Skin of body (tissue), 2 donors: ENCODE measurements around the gene DDN. TPM values are rescaled to one million over a fixed set of nuclear protein-coding genes. Genes with fewer than 3 reads are reported as not detected.

Source experiments
- DNase-seq: peaks from one replicate; lab custom pipeline; 2025; lab: John Stamatoyannopoulos, UW
- total RNA-seq: library from RNA; depleted of rRNA; stranded (reverse); fragments of >200 nt; gene quantifications from one replicate; pipeline ENCODE4 v1.2.3, GENCODE V29; 2014

Gene DDN
- 0.69 TPM for total RNA-seq

DNA sequence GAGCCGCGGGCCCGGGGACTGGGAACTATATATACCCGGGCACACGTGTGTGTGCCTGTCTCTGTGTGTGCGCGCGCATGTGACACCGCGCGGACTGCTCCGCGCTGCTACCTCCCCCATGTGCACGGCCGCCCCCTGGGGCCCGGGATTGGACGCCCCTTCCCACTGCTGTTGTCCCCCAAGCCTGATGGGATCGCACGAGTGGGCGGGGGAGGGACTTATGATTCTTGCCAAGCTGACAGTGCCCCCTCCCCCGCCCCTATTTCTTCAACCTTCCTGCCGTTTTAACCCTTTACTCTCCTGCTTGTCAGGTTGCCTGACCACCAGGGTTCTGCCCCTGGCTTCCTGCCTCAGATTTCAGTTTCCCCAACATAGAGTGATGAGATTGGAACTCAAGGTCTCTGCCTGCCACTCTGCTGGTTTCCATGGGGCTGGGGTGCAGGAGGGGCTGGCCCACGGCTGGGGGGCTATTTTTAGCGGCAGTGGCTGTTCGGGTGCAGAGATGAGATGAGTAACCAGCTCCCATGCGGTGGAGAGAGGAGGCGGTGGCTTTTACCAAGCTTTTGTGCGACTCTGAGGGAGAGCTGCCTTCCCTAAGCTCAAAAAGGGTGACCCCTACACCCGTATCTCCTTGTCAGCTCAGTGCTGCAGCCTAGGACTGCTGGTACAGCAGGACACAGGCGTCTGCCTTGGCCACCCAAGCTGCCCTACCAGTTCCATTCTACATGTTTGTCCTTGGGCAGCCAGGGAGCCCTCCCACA is at the start of gene DDN:
Gene DDN (minus strand): TSS at position 5 of the 761 bp plus-strand sequence. CDS start 88 bp downstream, outside the sequence.
- no peak for DNase-seq

DNA sequence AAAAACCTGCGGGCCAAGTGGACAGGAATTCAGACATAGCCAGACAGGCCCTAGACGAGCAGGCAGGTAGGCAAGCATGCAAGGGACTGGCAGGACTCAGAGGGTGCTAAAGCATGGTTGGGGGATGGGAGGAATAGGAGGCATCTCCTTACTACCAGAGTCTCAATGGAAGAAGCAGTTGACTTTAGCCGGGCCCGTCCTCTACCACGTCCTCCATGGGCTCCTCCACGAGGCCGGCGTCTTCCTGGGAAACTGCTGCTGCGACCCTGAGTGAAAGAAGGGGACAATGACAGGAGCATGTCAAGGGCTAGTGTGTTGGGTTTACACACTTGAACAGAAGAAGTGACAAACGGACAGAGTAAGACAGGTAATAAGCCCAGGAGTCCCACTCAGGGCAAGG is 49.8 kb upstream of the DDN start:
- DNase-seq: no peak

DNA sequence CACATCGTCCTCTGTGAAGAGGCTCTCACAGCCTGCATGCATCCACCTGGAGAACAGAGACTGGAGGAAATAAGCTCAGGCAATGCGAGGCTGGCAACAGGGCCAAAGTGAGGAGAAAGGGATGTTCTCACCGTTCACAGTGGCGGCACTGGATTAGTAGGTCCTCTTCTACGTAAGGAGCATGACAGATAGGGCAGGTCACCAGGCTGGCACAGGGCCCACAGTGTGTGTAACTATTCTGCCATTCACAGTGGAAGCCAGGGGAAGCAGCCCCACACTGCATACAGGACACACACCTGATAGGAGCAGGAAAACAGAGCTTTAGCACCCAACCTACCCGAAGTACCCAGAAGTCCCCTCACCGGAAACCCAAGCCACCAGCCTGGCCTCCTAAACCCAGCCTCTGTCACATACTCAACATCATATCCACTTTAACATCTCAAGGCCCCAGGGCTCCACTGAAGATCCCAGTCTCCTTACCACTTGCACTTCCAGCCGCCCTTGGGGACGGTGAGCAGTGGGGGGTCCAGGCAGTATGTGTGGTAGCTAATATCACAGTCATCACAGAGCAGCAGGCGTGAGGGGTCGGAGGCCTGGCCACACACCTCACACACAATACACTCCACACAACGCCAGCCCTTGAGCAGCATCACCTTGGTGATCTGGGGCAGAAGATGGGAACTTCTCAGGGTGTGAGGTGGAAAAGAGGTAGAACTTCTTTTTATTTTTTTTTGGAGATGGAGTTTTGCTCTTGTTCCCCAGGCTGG is 47.1 kb upstream of the DDN start:
- no peak for DNase-seq

GRCh38 chr12:49044660-49045059 is 45.5 kb upstream of the DDN start:
- DNase-seq: no peak

GRCh38 chr12:49043856-49044258 is 44.7 kb upstream of the DDN start:
- no peak for DNase-seq

GRCh38 chr12:49043241-49043640 is 44.1 kb upstream of the DDN start:
- no peak for DNase-seq

- no peak for DNase-seq
Observed at GRCh38 chr12:49041881-49042484, 42.8 kb upstream of the DDN start.

DNA sequence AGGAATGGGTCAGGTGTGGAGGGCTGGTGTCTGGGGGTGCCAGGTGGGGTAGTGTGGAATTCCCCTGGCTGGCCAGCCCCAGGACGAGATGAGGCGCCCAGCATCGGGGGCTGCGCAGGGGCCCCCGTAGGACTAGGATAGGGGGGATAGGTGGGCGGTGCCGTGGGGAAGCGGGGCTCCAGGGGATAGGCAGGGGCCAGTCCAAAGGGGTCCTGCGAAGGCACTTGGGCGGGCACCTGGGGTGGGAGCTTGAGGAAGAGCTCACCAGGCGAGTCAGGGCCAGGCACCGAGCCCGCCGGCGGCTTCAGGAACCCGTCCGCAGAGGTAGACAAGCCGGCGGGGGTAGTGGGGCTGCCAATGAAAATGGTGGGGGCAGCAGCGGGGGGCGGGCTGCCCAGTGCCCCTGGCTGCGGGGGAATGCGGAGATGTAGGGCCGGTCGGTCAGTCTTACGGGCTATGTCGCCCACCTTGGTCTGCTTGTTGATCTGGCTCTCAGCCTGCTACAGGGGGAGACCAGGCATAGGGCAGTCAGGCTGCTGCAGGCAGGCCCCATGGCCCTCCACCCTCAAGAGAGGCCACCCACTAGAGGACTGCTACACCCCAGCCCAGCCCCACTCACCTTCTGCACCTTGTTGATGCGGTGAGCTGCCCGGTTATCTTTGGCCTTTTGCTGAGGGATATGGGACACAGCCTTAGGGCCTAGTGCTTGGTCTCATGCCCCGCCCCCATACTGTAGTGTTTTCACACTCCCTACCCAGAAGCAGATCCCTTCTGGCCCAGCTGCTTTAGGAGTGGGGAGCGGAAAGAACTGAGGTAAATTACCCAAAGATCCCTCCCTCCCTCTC is 42.1 kb upstream of the DDN start:
- DNase-seq: no peak

DNA sequence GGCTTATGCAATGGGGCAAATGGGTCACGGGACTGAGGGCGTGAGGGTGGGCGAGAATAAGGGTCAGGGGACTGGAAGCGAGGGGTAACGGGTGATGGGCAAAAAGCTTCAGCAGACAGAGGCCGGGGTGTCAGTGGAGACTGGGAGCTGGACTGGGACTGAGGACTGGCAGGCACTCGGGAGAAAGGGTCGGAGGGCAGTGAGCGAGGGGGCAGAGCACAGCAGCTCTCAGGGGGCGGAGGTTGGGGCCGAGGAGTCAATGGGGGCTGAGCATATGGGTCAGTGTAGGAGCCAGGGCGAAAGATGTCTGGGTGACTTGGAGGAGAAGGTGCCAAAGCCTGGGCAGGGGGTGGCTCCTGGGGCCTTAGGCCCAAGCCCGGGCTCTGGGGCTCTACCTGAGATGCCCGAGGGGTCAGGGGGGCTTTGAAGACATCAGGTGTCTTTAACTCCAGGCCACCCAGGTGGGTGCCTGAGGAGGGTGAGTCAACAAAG is 41.2 kb upstream of the DDN start:
- DNase-seq: no peak

DNA sequence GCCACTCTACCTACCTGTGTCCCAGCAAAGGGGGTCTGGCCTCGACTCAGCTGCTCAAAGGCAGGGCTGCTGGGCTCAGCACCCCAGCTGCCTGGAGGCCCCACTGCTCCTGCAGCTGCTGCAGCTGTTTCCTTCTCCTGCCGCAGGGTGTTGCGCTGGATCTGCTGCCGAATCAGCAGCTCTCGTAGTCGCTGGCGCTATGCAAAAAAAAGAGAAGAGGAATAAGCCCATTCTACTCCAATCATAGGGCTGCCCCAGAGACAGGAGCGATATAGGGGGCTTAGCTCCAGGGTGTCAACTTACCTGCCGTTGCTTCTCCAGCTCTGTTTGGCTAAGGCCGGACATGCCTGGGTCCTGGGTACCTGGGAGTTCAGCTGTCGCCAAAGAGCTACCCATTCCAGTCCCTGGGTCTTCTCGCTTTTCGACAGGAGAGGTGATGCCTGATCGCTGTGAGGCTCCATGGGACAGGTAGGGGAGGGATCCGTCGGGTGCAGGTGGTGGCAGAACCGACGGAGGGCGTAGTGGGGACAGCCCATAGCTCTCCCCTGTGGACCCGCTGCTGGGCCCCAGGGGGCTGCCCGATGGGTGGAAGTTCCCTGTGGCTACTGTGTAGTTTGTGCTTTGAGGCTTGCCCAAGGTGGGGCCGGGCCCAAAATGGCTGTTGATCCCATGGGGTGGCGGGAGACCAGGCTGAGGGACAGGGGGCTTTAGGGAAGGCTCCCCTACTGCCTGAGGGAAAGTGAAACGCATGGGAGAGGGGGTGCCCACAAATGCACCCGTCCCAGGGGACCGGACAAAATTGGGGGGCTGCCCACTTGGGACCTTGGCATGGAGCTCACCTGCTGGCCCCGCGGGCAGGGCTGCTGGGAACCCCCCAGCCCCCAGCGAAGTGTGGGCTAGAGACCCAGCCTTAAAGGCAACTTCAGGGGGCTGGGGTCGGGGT is 40.5 kb upstream of the DDN start:
- no peak for DNase-seq

GRCh38 chr12:49038291-49038955 is 39.2 kb upstream of the DDN start:
- DNase-seq: no peak

DNA sequence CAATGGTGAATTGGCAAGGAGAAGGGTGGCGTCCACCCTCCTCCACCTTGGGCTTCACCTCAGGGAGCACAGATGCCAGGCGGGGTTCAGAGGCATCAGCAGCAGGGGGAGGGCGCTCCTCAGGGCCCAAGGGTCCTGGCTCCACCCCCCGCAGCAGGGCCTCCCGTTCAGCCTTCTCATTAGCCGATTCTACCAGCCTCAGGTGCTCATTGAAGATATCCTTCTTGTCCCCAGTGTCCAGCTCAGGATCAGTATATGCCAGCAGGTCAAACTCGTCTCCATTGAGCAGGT is 38.7 kb upstream of the DDN start:
- DNase-seq: no peak

DNA sequence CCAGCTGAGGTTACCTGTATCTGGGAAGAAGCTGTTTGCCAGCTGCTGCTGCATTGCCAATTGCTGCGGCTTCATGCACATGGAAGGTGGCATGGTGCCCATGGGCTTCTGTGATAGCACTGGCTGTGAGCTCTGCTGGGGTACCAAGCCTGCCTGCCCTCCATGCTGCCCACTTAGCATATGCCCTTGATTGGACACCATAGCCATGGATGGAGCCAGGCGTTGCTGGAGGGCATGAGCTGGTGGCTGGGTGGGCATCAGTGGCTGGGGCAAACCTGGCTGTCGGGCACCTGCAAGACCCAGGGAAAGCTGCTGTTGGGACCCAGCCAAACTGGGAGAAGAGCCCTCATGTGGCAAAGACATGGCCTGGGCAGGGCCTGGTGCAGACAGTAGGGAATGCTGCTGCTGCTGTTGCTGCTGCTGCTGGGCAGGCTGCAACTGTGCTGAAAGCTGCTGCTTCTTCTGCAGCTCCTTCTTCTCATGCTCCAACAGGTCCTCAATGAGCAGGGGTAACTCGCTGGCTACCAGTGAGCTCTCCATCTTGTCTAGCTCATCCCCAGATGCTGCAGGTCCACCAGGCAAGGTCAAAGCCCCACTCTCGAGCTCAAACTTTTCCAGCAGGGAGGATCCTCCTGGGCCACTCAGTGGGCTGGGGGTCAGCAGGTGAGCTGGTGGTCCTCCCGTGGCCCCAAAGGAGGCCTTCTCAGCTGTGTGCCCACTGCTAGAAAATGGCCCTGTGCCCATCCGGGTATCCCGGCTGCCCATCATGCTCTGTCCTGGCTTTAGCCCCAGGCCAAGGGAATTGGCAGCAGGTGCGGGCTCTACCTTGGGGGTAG is 38.2 kb upstream of the DDN start:
- no peak for DNase-seq

DNA sequence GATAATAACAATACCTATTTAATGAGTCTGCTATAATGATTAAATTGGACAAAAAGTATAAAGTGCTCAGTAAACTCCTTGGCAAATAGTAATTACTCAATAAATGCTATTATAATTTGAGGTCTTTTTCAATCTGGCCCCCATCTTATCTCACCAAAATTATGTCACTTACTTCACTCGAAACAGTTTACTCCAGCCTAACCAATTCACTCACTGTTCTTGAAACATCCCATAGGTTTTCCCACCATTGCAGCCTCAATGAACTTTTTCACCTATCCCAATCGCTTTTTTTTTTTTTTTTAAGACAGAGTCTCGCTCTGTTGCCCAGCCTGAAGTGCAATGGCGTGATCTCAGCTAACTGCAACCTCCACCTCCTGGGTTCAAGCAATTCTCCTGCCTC is 36.9 kb upstream of the DDN start:
- no peak for DNase-seq

- no peak for DNase-seq
Observed at GRCh38 chr12:49034286-49034622, 35.1 kb upstream of the DDN start.

- DNase-seq: no peak
Observed at GRCh38 chr12:49033611-49034285, 34.6 kb upstream of the DDN start.

DNA sequence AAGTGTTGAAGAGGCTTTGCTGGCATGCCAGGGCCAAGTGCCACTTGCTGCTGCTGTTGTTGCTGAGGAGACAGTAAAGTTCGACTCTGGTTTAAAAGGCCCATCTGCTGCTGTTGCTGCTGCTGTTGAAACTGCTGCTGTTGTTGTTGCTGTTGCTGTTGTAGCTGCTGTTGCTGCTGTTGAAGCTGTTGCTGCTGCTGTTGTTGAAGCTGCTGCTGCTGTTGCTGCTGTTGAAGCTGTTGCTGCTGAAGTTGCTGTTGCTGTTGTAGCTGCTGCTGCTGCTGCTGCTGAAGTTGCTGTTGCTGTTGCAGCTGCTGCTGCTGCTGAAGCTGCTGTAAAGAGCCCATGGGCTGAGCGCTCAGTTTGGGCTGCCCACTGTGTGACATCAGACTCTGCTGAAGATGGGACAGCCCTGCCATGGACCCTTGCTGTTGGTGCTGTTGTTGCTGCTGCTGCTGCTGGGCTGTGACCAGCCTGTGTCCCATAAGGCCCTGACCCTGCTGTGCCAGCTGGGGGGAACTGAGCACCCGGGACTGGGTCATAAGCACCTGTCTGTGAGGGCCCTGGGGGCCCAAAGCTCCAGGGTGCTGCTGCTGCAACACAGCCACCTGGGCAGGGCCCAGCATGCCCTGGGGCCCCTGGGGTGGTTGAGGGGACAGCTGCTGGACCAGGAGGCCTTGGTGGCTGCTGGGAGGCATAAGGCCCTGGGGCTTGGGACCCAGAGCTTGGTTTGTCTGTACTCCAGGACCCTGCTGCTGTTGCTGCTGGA is 33.7 kb upstream of the DDN start:
- DNase-seq: no peak

DNA sequence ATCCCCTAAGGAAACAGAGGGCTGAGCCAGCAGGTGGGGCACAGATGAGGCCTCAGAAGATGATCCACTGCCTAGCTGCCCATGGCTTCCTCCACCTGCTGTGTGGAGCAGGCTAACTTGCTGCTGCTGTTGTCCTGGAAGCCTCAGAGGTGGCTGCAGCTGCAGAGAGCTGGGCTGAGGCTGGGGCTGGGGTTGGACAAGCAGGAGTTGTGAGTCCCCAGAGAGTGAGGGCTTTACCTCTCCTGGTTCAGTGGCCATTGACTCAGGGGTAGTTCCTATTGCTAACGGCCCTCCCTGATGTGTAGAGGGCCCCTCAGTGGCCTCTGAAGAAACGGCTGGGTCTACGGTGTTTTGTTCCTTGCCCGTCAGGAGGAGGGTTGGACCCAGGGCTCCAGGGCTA is 33.1 kb upstream of the DDN start:
- DNase-seq: no peak
